Activated T-cell treated with anti-CD3 and anti-CD28 coated beads, Interleukin-2, amount 50 U/mL, for 4 hours (primary cell): ENCODE data around the gene ERBIN. TPM values are rescaled to one million over a fixed set of nuclear protein-coding genes. Genes with fewer than 3 reads are reported as not detected.

Experiments
- ATAC-seq, 2 donors: fragments of 200-7000 bp; cut with Tn5 transposase; one replicate each; pipeline ENCODE4 v1.10.0; 2021
- DNase-seq: peaks from one replicate; pipeline ENCODE4 v3.0.0-alpha.2; 2020
- H3K27me3 Mint-ChIP-seq: one replicate; pipeline ENCODE4 v1.8.0; 2021; ENCODE audit warnings: low read depth, mixed read lengths
- H3K36me3 Mint-ChIP-seq: one replicate; pipeline ENCODE4 v1.8.0; 2022; ENCODE audit warnings: mixed read lengths; ENCODE audit not compliant: insufficient read depth
- H3K4me1 Mint-ChIP-seq: one replicate; pipeline ENCODE4 v1.8.0; 2021; ENCODE audit warnings: low read depth, mixed read lengths
- H3K4me3 Mint-ChIP-seq: one replicate; pipeline ENCODE4 v1.8.0; 2021; ENCODE audit warnings: mild to moderate bottlenecking, moderate library complexity, mixed read lengths
- H3K9me3 Mint-ChIP-seq: one replicate; pipeline ENCODE4 v1.8.0; 2021; ENCODE audit warnings: mixed read lengths
- total RNA-seq, 3 donors: library from RNA; stranded (reverse); gene quantifications; one replicate each; pipeline ENCODE4 v1.2.1, GENCODE V29; 2021

The ERBIN gene
- total RNA-seq, 3 donors from 2014 or later = 27.6 to 33.3 (median 28.2) TPM

DNA sequence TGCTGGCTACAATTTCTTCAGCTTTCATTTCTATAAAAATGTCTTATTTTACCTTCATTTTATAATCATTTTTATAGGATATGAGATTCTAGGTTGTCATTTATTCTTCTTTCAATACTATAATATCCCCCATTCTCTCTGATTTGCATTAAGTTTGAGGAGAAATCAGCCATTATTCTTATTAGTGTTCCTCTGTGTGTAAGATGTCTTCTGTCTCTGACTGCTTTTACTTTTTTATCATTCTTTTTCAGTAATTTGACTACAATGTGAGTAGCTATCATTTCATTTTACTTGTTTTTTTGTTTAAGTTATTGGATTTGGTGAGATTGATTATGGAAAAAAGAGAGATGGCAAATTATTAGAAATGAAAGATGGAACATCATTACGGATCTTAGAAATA, 204.1 kb downstream of the ERBIN start:
- H3K4me1 Mint-ChIP-seq = no peaks in the 10 kb centered on the region
- DNase-seq = no peak
- no peaks in the 10 kb centered on the region for H3K27me3 Mint-ChIP-seq
- no peak overlapping the region for H3K4me3 Mint-ChIP-seq
- peaks cover 4% of the 10 kb centered on the region for H3K9me3 Mint-ChIP-seq
- no peak for ATAC-seq
- H3K36me3 Mint-ChIP-seq = no peaks in the 10 kb centered on the region

Other genes starting within 250 kb of the ERBIN start
- gene SGTB, start 204.5 kb upstream of the ERBIN start, total RNA-seq = 10 to 100 TPM in 1 of 3 donors, 1 to 10 TPM in 2; 9.2 to 11.0 (median 9.8) TPM
- gene NLN, start 204.4 kb upstream of the ERBIN start, total RNA-seq = 10 to 100 TPM; 29.7 to 40.9 (median 38.8) TPM
- 10 to 100 TPM; 53.5 to 57.3 (median 57.0) TPM for gene SREK1, start 217.7 kb downstream of the ERBIN start, total RNA-seq